NCI-H1417 treated with DMSO at 0.1 percent for 48 hours (cell line): ENCODE results near the gene LGALS14.
"Not testable (repeated sequence)": the region's sequence is repeated elsewhere in the genome, so short reads cannot be mapped to it uniquely, and the experiment has no call there.

Source experiments
- DNase-seq: peaks from one replicate; lab custom pipeline; 2025; lab: John Stamatoyannopoulos, UW

Gene LGALS14

DNA sequence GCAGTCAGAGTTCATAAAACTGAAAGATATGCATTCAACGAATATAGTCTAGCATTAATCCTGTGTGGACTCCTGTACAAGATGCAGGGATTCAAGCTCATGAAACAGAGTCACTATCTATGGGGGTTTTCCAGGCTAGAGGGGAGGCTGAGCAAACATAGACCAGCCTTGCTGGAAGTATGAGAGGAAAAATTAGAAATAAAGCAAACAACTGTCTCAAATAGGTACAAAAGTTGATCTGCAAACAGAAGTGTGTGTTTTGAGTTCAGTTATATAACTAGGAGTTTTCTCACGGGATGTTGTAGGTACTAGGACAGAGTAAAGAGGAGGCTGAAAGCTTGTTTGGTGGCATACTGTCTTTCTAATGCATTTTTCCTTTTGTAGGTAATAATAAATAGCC is 8.5 kb upstream of the LGALS14 start:
- no peak for DNase-seq

DNA sequence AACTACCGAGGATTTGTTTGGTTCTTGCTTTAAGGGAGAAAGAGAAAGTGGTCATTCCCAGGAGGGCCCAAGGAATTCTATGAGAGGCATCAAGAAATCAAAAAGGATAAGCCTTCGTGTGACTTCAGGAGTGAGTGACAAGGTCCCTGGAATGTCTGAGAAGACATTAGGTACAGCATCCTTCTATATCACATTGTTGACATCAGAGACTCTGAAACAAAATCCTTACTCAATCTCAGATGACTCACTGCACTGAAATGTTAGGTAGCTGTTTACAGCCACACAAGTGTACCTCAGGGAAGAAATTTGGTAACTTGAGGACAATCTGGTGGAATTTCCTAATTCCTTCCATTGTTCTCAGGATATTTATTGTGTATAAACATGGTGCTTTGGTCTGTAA is 7.9 kb upstream of the LGALS14 start:
- no peak for DNase-seq

DNA sequence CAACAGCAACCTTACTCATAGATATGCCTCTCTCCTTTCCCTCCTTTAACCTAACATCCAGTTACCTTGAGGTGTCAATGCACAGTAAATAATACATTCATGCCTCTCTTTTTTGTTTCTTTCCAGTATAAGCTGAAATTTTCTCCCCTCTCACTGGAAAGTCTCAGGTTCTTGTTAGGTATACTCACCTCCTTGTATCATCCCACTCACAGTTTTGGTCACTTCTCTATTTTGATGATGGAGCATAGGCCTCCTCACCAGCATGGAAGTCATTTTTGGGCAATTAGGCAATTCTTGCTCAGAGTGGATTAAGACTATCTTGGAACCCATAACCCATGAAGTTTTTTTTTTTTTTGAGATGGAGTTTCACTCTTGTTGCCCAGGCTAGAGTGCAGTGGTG is 5.7 kb upstream of the LGALS14 start:
- DNase-seq, result no peak

DNA sequence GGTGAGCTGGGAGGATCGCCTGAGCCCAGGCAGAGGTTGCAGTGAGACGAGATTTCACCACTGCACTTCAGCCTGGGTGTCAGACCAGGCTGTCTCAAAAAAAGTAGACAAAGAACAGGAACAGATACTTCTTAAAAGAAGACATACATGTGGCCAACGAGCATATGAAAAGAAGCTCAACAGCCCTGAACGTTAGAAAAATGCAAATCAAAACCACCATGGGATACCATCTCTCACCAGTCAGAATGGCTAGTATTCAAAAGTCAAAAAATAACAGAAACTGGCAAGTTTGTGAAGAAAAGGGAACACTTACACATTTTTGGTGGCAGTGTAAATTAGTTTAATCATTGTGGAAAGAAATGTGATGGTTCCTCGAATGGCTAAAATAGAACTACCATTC is 3.0 kb upstream of the LGALS14 start:
- no peak for DNase-seq

DNA sequence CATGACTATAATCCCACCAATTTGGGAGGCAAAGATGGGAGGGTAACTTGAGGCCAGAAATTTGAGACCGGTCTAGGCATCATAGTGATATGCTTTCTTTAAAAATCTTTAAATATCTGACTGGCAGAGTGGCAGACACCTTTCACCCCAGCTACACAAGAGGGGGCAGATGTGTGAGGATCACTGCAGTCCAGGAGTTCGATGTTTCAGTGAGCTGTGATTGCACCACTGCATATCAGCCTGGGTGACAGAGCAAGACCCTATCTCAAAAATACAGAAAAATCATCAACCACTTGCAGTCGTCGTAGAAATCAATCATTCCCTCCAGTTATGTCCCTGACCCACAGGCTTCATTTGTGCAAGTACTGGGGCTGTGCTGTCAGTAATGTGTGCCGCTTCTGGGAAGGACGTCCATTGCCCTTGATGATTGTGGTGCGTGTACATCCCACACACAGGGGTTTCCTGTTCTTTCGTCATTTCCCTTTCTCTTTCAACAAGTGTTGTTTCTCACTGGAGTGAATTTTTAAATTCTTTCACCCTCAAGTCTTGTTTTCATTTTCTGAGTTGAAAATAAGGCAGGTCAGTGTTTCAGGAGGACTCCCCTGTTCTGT is 1.4 kb downstream of the LGALS14 start:
- DNase-seq, result no peak

DNA sequence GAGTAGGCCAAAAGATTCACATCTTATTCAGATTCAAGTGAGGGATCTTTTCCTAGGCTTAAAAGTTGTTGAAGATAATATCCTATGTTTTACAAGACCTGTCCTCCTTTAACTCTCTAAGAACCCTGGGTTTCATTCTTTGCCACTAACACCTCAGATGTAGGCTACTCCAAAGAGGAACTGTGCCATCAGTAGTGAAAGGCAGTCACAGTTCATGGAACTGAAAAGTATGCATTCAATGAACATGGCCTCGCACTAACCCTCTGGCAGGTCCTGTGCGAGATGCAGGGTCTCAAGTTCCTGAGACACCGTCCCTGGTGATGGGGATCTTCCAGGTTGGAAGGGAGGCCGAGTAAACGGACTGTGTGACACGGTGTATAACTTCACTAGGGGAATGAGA is 4.3 kb downstream of the LGALS14 start:
- no peak for DNase-seq

DNA sequence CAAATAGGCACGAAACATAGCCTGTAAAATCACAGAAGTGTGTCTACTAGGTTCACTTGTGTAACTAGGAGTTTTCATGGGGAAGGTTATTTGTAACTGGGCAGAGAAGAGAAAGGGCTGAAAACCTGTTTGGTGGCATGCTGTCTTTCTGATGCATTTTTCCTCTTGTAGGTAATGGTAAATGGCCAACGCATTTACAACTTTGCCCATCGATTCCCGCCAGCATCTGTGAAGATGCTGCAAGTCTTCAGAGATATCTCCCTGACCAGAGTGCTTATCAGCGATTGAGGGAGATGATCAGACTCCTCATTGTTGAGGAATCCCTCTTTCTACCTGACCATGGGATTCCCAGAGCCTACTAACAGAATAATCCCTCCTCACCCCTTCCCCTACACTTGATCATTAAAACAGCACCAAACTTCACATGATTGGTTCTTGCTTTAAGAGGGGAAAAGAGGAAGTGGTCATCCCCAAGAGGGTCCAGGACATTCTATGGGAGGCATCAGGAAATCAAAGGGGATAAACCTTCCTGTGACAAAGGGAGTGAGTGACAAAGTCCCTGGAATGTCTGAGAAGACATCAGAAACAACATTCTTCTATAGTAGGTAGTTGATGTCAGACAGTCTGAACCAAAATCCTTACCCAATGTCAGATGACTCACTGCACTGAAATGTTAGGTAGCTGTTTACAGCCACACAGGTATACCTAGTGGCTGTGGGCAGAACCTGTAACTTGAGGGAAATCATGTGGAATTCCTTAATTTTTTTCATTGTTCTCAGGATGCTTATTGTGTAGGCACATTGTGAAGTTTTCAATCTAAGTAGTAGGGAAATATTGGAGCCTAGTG is 5.0 kb downstream of the LGALS14 start:
- no peak for DNase-seq

DNA sequence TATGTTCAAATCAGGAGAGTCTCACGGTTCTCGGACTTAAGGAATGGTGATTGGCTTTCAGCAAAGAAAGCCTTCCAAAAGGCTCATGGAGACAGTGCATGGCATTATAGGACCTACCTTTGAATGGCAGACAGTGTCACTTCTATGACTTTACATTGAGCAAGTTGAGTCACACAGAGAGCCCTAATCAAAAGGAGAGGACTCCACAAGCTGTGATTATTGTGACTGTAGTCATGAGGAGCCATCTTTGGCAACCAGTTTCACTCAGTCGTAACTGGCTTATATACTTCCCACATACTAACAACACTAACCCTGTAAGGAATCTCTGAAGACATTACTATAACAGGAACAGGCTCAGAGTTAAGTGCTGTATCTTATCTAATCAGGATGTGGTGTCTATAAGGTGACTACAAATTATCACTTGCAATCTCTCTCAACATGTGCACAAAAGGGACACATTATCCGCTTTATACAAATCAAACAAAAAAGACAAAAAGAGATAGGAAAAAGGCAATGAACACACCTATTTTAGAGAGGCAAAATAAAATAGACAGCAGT is 6.1 kb downstream of the LGALS14 start:
- no peak for DNase-seq

DNA sequence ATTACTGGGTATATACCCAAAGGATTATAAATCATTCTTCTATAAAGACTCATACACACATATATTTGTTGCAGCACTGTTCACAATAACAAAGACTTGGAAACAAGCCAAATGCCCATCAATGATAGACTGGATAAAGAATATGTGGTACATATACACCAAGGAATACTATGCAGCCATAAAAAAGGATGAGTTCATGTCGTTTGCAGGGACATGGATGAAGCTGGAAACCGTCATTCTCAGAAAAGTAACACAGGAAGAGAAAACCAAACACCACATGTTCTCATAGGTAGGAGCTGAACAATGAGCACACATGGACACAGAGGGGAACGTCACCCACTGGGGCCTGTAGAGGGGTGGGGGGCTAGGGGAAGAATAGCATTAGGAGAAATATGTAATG is 15.9 kb downstream of the LGALS14 start:
- not testable (repeated sequence) for DNase-seq

DNA sequence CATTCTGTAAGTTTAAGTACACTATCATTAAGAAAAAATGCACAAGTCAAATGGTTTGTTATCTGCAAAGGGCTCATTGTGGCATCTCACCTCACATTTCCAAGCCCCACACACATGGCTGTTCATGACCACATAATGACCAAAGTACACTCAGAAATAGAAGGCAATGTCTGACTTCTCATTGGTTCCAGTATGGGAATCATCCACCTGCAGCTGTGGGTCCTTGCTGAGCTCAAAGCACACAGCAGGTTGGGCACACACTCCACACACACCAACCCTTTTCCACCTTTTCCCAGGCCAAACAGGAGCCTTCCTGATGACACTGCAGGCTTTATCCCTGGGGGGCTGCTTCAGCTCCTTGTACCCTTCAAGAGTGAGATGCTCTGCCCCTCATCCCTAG is 21.7 kb downstream of the LGALS14 start:
- DNase-seq, result no peak

DNA sequence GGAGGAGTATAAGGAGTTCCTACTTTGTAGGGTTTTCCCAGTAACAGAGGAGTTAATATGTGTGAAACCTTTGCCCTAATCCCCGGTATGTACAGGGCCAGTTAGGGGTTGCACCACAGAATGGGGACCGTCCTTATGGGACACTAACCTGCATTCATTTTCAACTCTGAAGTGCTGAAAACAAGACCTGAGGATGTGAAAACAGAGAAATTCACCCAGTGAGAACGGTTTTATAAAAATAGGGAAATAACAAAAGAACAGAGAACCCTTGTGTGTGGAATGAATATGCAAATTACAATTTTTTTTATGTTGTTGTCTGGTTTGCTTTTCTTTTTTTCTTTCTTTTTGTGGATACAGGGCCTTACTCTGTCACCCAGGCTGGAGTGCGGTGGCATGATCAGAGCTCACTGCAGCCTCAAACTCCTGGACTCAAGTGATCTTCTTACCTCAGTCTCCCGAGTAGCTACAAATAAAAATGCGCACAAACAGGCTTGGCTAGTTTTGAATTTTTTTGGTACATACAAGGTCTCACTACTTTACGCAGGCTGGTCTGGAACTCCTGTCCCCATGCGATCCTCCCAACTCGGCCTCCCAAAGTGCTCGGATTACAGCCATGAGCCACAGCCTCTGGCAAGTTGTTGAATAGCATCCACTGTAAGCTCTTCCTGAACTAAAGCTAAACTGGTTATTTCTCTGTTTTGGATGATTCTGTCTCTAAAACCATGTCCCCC is 23.0 kb downstream of the LGALS14 start:
- DNase-seq, result no peak

DNA sequence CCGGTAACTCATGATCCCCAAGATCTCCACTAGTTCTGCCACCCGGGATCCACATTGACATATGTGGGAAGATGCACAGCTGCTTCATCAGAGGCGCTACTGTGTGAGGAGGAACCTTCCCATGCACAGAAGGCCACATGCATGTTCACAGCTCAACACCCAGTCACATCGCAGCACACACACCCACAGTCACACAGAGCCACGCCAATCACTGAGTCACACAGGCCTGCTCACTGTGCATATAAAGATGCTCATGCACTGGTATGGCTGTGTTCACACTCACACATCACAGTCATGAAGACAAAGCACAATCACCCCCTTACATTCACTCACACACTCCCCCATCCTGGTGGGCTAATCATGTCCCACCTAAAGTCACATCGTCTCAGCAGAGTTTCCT is 23.8 kb downstream of the LGALS14 start:
- no peak for DNase-seq

DNA sequence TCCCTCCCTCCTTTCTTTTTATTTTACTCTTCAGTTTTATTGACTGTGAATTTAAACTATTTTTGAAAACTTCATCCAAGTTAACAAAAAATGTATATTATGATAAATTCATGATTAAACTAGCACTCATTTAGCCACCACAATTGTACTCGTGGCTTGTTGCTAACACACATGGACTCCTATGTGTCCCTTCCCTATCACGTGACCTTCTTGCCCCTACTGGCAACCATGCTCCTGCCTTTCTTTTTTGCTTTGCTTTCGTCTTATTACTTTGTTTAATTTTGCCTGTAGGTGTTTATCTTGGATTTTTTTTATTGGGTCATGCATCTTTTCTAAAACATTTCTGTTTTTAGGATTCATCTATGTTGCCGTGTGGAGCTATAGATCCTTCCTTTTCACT is 25.3 kb downstream of the LGALS14 start:
- no peak for DNase-seq

DNA sequence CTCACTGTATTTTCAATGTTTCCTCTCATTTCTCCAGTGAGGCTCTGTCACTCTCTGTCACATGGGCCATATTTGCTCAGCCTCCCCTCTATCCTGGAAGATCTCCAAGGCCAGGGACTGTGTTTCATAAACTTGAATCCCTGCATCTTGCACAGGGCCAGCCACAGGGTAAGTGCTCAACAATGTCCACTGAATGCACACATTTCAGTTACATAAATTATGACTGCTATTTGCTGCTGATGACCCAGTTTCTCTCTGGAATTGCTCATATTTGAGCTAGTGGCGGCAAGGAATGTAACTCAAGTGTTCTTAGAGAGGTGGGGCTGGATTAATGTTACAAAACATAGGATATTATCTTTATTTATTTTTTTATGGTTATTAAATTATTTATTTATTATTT is 27.4 kb downstream of the LGALS14 start:
- DNase-seq, result no peak

DNA sequence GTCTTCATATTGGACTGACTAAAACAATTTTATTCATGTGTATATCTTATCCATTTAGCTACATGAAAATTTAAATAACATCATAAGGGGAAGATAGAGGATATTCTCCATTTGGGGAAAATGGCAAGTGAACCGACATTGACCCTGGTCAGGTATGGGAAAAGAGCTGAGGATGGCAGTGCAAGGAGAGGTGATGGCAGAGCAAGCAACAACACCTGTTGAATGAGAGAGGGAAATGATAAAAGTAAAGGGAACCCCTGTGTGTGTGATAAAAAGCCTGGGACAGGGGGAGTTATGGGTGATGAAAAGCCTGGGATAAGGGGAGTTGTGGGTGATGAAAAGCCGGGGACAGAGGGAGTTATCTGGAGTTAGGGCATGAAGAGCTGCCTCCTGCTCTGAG is 29.6 kb downstream of the LGALS14 start:
- DNase-seq, result no peak

DNA sequence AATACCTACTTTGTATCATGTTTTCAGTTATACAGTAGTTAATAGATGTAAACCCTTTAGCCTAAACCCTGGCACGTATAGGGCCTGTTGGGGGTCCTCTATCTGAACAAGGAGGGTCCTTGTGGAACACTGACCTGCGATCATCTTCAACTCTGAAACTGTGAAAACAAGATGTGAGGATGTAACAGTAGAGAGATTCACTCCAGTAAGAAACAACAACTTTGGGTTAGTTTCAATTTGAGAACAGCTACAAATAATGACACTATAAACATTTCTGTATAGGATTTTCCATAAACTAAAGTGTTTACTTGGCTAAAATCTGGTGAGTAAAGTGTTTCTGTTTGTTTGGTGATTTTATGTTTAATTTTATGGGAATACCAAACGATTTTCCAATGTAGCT is 31.4 kb downstream of the LGALS14 start:
- DNase-seq, result no peak

DNA sequence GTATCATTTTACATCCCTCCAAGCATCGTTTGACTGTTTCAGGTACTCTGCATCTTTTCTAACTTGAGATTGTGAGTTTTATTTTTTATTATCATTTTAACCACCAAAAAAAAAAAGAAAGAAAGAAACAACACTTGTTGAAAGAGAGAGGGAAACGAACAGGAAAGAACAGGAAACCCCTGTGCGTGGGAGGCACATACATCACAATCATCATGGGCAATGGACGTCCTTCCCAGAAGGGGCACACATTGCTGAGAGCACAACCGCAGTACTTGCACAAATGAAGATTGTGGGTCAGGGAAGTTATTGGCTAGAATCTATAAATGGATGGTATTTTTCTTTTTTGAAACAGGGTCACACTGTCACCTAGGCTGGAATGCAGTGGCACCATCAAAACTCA is 31.8 kb downstream of the LGALS14 start:
- no peak for DNase-seq

DNA sequence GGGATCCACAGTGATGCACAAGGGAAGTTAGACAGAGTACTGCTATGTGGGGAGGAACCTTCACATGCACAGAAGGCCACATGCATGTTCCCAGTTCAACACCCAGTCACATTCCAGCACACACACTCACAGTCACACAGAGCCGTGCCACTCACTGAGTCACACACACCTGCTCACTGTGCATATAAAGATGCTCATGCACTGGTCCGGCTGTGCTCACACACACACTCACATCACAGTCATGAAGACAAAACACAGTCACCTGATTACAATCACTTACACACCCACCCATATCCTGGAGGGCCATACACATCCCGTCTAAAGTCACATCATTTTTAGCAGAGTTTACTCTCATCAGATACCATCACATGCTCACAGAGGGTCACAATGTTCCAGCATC is 33.1 kb downstream of the LGALS14 start:
- DNase-seq, result no peak

DNA sequence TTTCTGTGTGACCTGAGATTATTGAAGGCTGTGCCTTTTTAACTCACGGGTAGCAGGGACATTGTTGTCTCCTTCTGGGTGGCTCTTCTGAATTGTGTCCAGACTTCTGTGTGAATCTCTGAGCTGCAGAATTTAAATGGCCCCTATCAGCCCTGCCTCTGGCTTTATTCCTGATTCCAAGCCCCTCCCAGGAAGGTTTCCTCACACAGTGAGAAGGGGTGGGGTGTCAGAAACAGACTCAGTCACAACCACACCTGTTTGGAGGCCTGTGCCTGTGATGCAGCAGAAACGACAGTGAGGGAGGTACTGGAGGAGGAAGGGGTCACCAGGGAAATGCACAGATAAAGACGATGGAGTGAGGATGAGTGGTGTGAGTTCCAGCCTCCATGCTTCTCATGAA is 33.6 kb downstream of the LGALS14 start, which contains the start of gene CLC:
TSS of gene CLC (minus strand) at position 139 of the 400 bp plus-strand sequence. CDS start at position 62, 77 bp downstream.
- DNase-seq, result no peak

DNA sequence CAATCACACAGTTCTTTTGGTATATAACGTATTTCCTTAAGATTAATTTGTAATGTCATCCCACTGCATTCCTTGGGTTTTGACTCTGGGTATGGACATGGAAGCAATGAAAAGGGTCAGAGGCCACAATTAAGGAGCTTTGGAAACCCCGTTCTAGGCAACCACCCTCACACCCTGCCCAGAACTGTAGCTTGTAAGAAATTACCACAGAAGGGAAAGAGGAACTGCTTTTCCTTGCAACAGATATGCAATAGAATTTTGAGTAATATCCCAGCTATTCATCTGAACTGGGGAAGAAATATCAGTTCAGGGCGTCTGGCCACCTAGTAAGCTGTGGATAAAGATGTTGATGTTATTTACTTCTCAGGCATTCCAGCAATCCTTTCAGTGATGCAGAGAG is 34.5 kb downstream of the LGALS14 start:
- DNase-seq, result no peak

DNA sequence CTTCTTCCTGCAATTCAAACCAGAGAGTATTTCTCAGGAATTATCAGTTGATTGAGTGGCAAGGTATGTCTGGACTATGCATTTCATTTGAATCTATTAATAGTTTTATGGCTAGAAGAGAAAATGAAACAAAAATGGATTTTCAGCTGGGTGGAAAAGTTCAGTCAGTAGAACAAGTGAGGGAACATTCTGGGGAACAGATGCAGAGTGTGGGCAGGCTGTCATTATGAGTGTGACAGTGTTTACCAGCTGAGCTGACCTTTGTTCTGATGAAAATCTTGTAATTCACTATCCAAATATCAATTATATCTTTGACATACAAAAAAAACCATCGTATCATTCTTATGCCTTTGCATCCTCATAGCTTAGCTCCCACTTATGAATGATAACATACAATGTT is 36.1 kb downstream of the LGALS14 start:
- no peak for DNase-seq

DNA sequence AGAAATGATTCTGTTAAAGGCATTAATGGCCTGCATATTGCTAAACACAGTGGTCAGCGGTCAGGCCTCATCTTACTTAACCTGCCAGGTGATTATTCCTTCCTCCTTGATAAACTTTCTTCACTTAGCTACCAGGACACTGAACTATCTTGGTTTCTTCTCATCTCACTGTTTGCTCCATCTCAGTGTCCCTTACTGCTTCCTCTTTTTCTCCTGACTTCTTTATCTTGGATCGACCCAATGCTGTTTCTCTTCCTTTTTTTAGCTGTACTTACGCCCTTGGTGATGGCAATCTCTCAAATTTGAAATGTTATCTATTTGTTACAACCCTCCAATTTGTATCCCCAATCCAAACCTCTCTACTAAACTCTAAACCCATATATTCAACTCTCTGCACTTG is 41.4 kb downstream of the LGALS14 start:
- DNase-seq, result no peak
